ENCODE measurements around the gene CAT.

CAT gene

GRCh38 chr11:34461215-34461614, 22.5 kb downstream of the CAT start:
- no peak for DNase-seq

- DNase-seq: no peak
Observed at GRCh38 chr11:34464591-34465051, 25.9 kb downstream of the CAT start.

- DNase-seq: no peak
Observed at GRCh38 chr11:34466802-34467488, 28.2 kb downstream of the CAT start.

GRCh38 chr11:34468209-34468841, 29.6 kb downstream of the CAT start:
- DNase-seq: no peak

GRCh38 chr11:34473603-34474169, 35.0 kb downstream of the CAT start:
- no peak for DNase-seq

- no peak for DNase-seq
Observed at GRCh38 chr11:34475656-34476055, 36.9 kb downstream of the CAT start.

- DNase-seq: no peak
Observed at GRCh38 chr11:34476849-34477248, 38.1 kb downstream of the CAT start.

- no peak for DNase-seq
Observed at GRCh38 chr11:34478845-34479663, 40.3 kb downstream of the CAT start.

- no peak for DNase-seq
Observed at GRCh38 chr11:34480314-34480713, 41.6 kb downstream of the CAT start.

GRCh38 chr11:34481307-34481706, 42.6 kb downstream of the CAT start:
- no peak for DNase-seq

- DNase-seq: no peak
Observed at GRCh38 chr11:34483106-34483874, 44.6 kb downstream of the CAT start.

- DNase-seq: no peak
Observed at GRCh38 chr11:34487430-34487829, 48.7 kb downstream of the CAT start.

- DNase-seq: no peak
Observed at GRCh38 chr11:34488855-34489557, 50.3 kb downstream of the CAT start.

- no peak for DNase-seq
Observed at GRCh38 chr11:34490304-34490703, 51.6 kb downstream of the CAT start.

- DNase-seq: no peak
Observed at GRCh38 chr11:34492806-34493414, 54.2 kb downstream of the CAT start.

GRCh38 chr11:34493468-34493867, 54.7 kb downstream of the CAT start:
- no peak for DNase-seq

- DNase-seq: no peak
Observed at GRCh38 chr11:34493926-34494595, 55.3 kb downstream of the CAT start.

- DNase-seq: no peak
Observed at GRCh38 chr11:34495239-34495723, 56.5 kb downstream of the CAT start.

- no peak for DNase-seq
Observed at GRCh38 chr11:34495724-34496377, 57.1 kb downstream of the CAT start.
